ENCODE measurements around the gene RASA1.
"Not testable (repeated sequence)": the region's sequence is repeated elsewhere in the genome, so short reads cannot be mapped to it uniquely, and the experiment has no call there.

The RASA1 gene

DNA sequence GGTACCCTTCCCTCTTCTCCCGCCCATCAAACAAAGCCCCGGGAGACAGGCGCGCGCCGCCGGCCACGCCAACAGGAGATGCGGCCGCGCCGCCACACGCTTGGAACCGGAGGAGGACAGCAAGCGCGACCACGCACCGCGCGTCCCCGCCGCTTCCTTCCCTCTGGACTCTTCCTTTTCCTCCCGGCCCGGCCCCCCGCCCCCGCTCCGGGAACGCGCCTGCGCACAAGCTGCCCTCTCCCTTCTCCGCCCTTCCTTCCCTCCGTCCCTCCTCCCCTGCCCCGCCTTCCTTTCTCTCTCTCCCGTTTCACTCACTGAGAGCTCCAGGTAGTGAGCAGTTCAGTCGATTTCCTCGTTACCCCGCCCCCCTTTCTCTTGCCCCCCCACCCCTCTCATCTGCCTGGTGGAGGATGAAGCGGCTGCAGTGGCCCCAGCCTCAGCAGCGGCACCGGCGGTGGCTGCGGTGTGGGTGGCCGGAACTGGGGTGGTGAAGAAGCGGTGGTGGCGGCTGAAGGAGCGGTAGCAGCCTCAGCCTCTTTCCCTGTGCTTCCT, at the start of gene RASA1:
TSS of gene RASA1 (plus strand) at position 310 of the 552 bp plus-strand sequence. CDS start 569 bp downstream, outside the sequence.
- DNase-seq (ENCODE audit: low read depth in 1 of 2, low spot score in 1 of 2), result peak; percentile 68 to 86

DNA sequence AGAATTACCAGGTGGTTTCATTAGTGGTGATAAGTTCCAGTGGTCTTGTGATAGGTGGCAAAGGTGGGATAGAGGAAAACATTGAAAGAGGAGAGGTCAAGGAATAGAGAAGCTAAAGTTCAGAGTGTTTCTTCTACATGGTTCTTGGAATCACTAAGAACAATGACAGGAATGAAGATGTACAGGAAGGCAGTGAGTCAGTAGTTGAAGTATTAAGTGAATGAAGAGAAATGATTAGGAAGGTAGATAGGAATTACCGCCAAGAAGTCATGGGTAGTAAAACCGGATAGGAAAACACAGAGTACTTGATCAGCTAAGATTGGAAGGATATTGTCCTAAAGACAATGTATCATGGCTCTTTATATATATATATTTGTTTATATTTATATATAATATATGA, 37.9 kb upstream of the RASA1 start:
- DNase-seq (ENCODE audit: low read depth in 1 of 2, low spot score in 1 of 2), result no peak

DNA sequence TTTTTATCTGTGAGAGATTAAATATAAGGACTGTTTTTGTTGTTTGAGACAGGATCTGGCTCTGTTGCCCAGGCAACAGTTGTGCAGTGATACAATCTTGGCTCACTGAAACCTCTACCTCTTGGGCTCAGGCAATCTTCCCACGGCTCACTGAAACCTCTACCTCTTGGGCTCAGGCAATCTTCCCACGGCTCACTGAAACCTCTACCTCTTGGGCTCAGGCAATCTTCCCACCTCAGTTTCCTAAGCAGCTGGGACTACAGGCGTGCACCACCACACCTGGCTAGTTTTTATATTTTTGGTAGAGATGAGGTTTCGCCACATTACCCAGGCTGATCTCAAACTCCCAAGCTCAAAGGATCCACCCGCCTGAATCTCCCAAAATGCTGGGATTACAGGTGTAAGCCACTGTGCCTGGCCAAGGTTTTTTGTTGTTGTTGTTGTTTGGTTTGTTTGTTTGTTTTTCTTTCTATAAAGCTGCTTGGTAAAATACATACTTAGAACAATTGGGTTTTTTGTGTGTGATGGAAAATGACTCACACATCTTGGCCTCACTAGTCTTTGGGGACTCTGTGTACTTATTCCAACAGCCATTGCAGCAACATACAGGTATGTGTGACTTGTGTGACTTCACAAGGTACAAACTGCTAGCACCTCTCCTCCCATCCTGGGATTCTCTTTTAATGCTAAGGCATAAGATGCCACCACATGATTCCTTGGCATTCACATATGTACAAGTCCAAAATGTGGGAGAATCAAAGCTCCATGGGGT, 36.5 kb upstream of the RASA1 start:
- no peak for DNase-seq (ENCODE audit: low read depth in 1 of 2, low spot score in 1 of 2)

DNA sequence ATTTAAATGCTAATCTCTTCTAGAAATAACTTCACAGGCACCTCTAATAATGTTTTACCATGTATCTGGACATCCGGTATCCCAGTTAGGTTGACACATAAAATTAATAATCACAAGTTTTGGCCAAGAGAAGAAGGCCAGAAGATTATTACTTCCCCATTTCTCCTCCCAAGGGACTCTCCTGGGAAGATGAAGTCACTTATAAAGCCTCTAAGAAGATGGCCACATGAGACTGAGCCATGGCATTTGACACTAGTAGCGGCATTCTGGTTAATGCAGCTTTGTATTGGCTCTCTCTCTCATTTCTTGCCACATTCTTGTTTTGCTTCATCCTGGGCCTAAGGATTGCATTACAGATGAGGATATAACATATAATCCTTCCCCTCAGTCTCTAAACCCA, 34.5 kb upstream of the RASA1 start:
- DNase-seq (ENCODE audit: low read depth in 1 of 2, low spot score in 1 of 2), result no peak

DNA sequence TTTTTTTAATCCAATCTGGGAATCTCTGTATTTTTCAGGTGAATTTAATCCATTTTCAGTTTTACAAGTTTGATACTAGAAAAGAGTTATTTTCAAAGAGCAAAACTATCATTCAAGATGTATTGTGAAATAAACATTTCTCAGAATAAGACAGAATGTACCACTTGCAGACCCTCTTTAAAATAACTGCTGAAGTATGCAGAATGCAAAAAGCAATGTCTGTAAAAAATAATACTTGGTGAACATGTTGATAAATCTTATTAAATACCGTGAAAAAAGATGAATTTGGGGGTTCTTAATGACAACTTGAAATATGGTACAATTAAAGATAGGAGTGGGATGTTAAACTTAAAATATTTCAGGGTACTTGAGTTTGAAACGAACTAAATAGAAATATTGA, 26.1 kb upstream of the RASA1 start:
- no peak for DNase-seq (ENCODE audit: low read depth in 1 of 2, low spot score in 1 of 2)

DNA sequence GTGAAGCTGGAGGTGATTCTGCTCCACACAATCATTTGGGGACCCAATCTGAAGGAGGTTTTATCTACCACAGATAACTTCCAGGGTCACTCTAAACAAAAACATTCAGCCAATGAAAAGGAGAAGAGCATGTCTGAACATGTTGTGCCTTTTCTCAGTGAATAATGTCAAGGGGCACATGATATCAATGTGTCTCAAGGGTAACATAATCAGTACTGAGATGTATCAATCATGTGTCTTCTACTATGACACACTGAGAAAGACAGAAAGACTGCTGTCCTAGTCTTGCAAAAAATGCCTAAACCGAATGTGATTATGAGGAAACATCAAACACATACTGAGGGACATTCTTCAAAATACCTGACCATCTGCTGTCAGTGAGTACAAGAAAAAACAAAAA, 25.4 kb upstream of the RASA1 start:
- no peak for DNase-seq (ENCODE audit: low read depth in 1 of 2, low spot score in 1 of 2)

DNA sequence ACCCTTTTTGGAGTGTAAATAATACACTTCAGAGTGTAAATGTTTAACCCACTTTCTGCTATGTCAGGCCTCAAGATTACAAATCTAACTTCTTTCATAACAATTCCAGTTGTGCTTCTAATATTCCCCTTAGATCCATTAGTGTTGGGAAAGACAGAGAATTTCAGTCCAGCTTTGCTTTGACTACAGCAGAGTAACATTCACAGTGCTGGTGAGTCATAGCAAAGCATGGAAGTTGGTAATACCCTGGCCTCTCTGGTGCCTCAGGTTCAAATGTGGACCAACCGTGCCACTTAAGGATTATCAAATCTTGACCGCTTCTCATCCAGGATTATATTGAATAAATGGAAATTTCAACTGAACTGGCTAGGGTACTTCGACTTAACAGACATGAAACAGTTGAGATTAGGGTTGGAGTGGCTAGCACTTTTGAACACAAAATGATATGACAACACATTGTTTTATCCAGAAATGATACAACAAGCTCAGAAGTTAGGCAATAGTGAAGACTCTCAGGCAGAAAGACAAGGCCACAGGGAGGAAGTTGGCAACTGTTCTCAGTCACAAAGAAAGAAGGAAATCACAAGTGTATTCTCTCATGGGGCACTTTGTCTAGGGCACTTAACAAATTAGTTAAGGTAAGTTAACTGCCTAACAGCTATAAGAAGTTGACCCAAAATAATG, 24.4 kb upstream of the RASA1 start:
- no peak for DNase-seq (ENCODE audit: low read depth in 1 of 2, low spot score in 1 of 2)

DNA sequence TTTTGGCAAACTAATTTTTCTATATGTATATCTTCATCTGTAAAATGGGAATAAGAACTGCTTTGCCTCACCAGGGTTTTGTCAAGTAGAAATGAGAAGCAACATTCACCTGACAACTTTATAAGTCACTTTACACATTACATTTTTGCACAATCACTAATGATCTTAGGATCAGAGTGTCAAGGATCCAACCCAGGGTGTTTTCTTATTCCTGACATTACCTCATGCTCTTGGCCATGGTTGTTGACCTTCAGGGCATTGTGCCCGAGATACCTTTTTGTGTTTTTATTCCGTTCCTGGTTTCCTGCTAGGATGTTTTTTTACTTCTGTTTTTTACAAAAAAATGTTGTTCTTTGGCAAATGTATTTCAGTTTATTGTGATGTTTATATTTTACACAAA, 22.2 kb upstream of the RASA1 start:
- no peak for DNase-seq (ENCODE audit: low read depth in 1 of 2, low spot score in 1 of 2)

DNA sequence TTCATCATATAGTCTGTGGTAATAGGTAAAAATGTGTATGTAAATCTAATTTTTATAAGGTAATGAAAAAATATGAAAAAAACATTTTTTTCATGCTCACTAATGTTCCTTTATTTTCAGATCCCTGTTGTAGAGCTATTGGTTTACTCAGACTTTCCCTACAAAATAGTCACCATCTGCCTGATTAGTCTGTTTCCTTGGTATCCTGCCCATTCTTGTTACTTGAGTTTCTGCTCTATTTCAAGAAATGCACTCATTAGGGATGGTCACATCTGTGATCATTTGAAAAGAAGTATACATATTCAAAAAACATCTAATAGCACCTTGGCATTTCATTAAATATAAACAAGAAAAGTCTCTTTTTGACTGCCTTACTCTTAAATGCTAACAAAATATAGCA, 21.6 kb upstream of the RASA1 start:
- DNase-seq (ENCODE audit: low read depth in 1 of 2, low spot score in 1 of 2), result no peak

DNA sequence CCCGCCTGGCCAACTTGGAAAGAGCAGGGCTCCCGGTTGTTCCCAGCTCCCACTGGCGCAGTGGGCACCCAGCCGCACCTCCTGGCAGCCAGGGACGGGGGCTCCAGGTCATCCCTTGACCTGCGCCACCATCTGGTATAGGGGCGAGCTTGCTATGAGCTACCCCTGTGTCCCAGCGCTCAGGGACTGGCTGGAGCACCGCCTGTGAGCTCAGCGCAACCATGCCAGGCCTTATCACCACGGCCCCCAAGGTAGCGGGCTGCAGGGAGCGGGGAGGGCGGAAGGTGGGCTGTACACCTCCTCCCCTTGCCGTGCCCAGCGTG, 15.4 kb upstream of the RASA1 start:
- DNase-seq (ENCODE audit: low read depth in 1 of 2, low spot score in 1 of 2), result no peak

DNA sequence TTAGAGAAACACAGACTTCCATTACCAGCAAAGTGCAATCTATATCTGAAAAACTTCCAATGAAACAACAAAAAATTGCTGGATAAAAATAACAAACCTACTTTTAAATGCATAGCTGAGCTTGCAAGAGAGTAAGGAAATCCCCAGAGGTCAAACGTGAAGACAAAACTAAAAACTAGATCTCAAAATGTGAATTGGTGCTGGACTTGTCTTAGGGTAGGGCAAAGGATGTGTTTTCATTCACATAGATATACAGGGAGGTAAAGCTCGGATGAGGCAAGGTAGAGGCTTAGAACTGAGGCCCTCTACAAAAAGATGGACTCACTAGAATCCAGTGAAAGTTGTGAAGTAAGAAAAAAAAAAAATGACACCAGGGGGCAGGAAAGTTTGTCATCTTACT, 13.6 kb upstream of the RASA1 start:
- DNase-seq (ENCODE audit: low read depth in 1 of 2, low spot score in 1 of 2), result no peak

DNA sequence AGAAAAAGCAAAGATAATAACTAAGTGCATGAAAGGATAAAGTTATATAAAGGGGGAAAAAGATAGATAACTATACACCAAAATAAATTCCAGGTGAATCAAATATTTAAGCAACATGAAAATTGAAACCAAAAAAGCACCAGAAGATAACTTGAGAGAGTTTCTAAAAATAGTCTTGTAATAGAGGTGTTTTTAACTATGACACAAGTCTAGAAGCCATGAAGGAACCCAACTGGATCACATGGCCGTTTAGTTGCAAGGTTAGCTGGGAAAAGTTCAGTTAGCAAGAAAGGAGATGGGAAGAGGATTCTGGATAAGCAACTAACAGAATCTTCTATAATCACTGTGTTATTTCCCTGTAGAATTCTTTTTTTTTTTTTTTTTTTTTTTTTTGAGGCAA, 9.2 kb upstream of the RASA1 start:
- no peak for DNase-seq (ENCODE audit: low read depth in 1 of 2, low spot score in 1 of 2)

DNA sequence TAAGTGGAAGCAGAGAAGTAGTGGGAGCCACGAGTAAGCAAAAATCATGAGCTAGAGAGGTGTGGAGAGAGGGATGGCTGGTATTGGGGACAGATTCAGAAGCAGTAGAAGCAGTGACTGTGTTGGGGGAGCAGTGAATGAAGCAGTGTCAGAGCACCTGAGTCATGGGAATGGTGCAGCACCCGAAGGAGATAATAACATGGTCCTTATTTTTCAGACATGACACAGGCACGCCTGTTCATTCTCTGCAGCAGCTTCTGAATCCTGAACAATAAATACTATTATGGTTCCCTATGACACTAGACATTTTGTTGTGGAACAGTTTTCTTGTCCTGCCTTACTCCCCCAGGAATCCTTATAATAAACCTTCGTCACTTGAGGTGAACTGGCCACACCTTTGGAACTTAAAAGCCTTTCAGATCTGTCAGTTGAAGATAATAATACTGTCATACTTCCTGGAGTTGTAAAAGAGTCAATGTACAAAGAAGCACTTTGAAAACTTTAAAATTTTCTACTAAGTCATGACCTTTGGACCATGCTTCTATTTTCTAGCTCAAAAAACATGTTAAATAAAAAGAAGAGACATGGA, 7.0 kb upstream of the RASA1 start:
- no peak for DNase-seq (ENCODE audit: low read depth in 1 of 2, low spot score in 1 of 2)

DNA sequence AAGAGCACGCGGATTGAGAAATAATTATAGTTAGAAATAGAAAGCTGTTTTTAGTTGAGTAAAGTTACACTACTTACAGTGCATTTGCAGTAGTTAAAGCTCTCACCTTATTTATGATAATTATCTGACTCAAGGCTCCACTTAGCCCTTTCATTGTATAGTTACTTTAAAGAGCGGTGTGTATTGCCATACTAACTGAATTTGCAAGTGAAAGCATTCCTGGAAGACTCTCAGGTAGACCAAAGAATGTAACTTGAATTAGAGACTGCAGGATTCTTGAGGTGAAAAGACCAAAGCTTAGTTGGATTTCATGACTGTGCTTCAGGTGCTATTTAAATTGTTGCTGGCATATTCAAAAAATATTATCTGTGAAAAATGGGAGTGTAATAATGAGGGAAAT, 4.2 kb upstream of the RASA1 start:
- DNase-seq (ENCODE audit: low read depth in 1 of 2, low spot score in 1 of 2), result no peak

DNA sequence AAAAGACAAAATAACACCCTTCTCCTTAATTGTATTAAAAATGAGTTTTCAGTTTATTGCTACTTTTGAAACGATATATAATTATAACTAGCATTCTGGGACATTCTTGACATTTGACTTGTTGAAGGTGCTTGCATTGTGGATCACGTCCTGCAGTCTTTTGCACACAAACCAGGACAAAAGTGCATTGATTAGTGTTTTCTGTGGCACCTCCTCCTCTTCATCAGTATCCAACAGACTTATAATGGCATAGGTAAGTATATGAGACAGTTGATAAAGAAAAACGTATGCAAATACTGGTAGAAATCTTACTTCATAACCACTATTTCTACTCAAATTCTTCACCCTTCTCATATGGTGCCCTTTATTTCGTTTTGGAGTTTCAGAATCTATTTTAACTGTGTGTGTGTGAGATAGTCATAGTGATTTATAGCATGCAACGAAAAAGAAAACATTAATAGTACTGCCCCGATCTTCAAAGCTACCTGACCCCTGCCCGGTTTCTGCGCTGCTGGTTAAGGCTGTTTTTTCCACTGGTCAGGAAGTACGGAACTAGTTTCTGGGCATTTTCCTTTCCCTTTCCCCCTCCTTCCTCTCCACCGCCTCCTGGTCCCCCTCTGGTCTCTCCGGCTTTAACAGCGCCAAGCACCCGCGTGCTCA, 639 bp upstream of the RASA1 start:
- no peak for DNase-seq (ENCODE audit: low read depth in 1 of 2, low spot score in 1 of 2)

DNA sequence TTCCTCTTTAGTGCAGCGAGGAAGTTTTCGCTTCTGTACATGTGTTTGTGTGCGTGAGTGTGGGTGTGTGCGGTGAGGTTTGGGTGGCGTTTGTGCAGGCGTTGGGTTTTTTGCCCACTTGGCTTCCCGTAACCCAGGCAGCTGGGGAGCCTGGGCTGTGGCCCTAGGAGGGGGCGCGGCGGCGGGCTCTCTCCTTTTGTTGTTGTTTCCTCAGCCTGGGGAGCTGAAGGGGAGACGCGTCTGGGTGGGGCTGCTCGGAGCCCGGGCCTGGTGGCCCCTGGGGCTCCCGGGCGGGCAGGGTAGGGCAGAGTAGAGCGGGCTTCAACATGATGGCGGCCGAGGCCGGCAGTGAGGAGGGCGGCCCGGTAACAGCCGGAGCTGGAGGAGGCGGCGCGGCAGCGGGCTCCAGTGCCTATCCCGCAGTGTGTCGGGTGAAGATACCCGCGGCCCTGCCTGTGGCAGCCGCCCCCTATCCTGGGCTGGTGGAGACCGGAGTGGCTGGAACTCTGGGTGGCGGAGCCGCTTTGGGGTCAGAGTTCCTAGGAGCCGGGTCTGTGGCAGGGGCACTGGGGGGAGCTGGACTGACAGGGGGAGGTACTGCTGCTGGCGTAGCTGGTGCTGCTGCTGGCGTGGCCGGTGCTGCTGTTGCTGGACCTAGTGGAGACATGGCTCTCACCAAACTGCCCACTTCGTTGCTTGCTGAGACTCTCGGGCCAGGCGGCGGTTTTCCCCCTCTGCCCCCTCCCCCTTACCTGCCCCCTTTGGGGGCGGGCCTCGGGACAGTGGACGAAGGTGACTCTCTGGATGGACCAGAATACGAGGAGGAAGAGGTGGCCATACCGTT, 665 bp downstream of the RASA1 start:
- peak; percentile 61 to 66 for DNase-seq (ENCODE audit: low read depth in 1 of 2, low spot score in 1 of 2)

DNA sequence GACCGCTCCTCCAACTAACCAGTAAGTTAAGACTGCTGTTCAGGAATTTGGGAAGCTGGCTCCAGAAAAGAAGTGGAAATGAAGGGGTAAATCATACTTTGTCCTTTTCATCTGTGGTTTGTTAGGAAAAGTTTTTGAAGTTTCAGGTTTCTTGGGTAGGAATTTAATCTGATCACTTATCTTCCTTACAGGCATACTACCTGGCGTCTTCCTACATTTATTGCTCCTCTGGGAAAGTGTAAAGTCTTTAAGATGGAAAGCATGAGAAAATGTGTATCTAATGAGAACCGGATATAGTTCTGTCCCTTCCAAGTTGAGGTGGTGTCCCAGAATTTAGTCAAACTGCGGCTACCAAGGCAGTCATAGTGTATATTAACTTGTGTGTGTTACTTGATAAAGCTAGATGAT, 1.3 kb downstream of the RASA1 start:
- no peak for DNase-seq (ENCODE audit: low read depth in 1 of 2, low spot score in 1 of 2)

DNA sequence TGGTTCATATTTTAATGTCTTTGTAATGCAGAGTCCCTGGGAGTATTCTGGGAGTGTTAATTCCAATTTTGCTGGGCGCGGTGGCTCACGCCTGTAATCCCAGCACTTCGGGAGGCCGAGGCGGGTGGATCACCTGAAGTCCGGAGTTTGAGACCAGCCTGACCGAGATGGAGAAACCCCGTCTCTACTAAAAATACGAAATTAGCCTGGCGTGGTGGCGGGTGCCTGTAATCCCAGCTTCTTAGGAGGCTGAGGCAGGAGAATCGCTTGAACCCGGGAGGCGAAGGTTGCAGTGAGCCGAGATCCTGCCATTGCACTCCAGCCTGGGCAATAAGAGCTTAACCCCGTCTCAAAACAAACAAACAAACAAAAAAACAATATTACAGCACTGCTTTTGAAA, 3.2 kb downstream of the RASA1 start:
- not testable (repeated sequence) for DNase-seq (ENCODE audit: low read depth in 1 of 2, low spot score in 1 of 2)

DNA sequence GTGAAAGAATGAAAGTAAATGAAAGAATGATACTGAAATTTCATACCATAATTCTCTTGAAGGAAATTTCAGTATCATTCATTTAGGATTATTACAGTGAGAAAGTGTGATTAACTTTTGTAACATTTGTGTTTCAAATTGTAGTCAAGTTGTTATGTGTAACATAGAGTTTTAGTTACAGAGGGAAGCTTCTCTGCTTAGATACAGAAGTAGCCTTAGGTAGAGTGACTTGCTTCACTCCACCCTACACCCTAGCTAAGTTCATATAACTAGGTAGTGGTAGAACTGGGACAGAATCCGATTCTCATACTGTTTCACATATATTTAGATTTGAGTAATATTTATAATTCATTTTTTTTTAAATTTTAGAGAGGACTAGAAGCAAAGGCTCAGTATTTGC, 9.0 kb downstream of the RASA1 start:
- DNase-seq (ENCODE audit: low read depth in 1 of 2, low spot score in 1 of 2), result no peak

DNA sequence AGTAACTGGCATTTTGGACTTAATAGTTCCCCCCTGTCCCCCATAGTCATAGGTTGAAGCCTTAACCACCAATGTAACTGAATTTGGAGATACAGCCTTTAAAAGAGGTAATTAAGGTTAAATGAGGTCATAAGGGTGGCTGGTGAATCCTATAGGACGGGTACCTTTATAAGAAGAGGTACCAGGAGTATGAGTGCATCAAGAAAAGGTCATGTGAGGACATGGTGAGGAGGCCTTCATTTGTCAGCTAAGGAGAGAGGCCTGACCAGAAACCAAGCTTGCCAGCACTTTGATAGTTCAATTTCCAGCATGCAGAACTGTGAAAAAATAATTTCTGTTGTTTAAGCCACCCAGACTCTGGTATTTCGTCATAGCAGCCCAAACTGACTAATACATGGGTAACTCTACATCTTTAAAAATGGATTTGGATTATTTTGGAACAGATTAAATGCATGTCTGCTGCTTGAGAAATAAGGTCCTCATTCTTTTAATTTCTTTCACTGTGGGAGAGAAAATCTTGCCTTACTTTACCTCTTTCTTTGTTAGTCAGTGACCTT, 9.7 kb downstream of the RASA1 start:
- DNase-seq (ENCODE audit: low read depth in 1 of 2, low spot score in 1 of 2), result no peak

Measured in activated CD4-positive, alpha-beta T cell treated with anti-CD3 and anti-CD28 coated beads, Interleukin-2, amount 50 U/mL, for 24 hours (primary cell).